PFSK-1 (cell line): Measurements from ENCODE around the gene TRPM2.

Experiments
- POLR2AphosphoS5 ChIP-seq: IDR thresholded peaks from 2 replicates; pipeline ENCODE4 v1.6.1; 2012; ENCODE audit warnings: low read depth, mild to moderate bottlenecking, control low read depth, low read length, moderate library complexity
- REST ChIP-seq, 2 experiments: IDR thresholded peaks; 2 replicates each; pipeline versions ENCODE4 v1.6.1 to v1.8.0; 2011 to 2012; ENCODE audit warnings: low read depth in 2 of 2, low read length in 2 of 2, control low read depth in 1 of 2, inconsistent platforms in 1 of 2, mild to moderate bottlenecking in 1 of 2, moderate library complexity in 1 of 2; ENCODE audit not compliant: insufficient read depth in 1 of 2
- TAF1 ChIP-seq: IDR thresholded peaks from 2 replicates; pipeline ENCODE4 v1.6.1; 2012; ENCODE audit warnings: low read length, control low read depth, borderline replicate concordance; ENCODE audit not compliant: insufficient read depth

DNA sequence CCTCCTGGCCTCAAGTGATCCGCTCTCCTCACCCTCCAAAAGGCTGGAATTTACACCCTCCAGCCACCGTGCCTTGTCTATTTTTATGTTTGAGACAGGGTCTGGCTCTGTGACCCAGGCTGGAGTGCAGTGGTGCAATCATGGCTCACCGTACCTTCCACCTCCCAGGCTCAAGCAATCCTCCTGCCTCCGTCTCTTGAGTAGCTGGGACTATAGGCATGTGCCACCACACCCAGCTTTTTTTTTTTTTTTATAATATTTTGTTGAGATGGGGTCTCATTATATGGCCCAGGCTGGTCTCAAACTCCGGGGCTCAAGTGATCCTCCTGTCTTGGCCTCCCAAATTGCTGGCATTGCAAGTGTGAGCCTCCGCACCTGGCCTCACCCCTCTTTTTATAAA lies 38.8 kb downstream of the TRPM2 start:
- no peak for TF ChIP-seq REST (IDR thresholded peaks at IDR 0.05; ENCODE audit: insufficient read depth in 1 of 2, low read depth in 2 of 2, low read length in 2 of 2)
- no peak for TF ChIP-seq POLR2AphosphoS5
- TF ChIP-seq TAF1, result no peak
